ENCODE results near the gene DYNC1H1.

GRCh38 chr14:101986953-101987352 is 22.6 kb downstream of the DYNC1H1 start:
- TF ChIP-seq CTCF (tag by site-specific recombination; IDR thresholded peaks at IDR 0.05) (no peak), ZFP69B (tag by site-specific recombination; IDR thresholded peaks at IDR 0.05) (no peak), OVOL3 (tag by site-specific recombination; IDR thresholded peaks at IDR 0.05) (no peak), ZNF146 (tag by site-specific recombination; IDR thresholded peaks at IDR 0.05) (no peak)
